Activated CD8-positive, alpha-beta T cell treated with anti-CD3 and anti-CD28 coated beads for 36 hours (primary cell): ENCODE results near the gene MARVELD3. TPM values are rescaled to one million over a fixed set of nuclear protein-coding genes. Genes with fewer than 3 reads are reported as not detected.
"Not testable (repeated sequence)": the region's sequence is repeated elsewhere in the genome, so short reads cannot be mapped to it uniquely, and the experiment has no call there.

Experiments used
- ATAC-seq: fragments of 200-7000 bp; cut with Tn5 transposase; one replicate; pipeline ENCODE4 v1.10.0; 2021; ENCODE audit warnings: mild to moderate bottlenecking, moderate library complexity
- CTCF ChIA-PET: fragments of 350-600 bp; sonication (Branson Sonifier 250); formaldehyde crosslinking; loops from one replicate; lab custom pipeline; 2021; ENCODE audit warnings: antibody characterized with exemption; lab: Charles Lee
- POLR2A ChIA-PET: fragments of 350-600 bp; sonication (Branson Sonifier 250); formaldehyde crosslinking; loops from one replicate; lab custom pipeline; 2021; ENCODE audit warnings: antibody characterized with exemption; lab: Charles Lee
- DNase-seq: peaks from one replicate; pipeline ENCODE4 v3.0.0-alpha.2; 2020
- H3K27ac Mint-ChIP-seq: one replicate; pipeline ENCODE4 v1.8.0; 2021; ENCODE audit warnings: mild to moderate bottlenecking, mixed read lengths
- H3K27me3 Mint-ChIP-seq: one replicate; pipeline ENCODE4 v1.8.0; 2021; ENCODE audit warnings: mixed read lengths
- H3K36me3 Mint-ChIP-seq: one replicate; pipeline ENCODE4 v1.8.0; 2021; ENCODE audit warnings: low read depth, mixed read lengths
- H3K4me1 Mint-ChIP-seq: one replicate; pipeline ENCODE4 v1.8.0; 2021; ENCODE audit warnings: low read depth, mixed read lengths
- H3K4me3 Mint-ChIP-seq: one replicate; pipeline ENCODE4 v1.8.0; 2021; ENCODE audit warnings: mild to moderate bottlenecking, moderate library complexity, mixed read lengths
- H3K9me3 Mint-ChIP-seq: one replicate; pipeline ENCODE4 v1.8.0; 2021; ENCODE audit warnings: mixed read lengths
- CTCF ChIP-seq: fragments of 200-600 bp; IDR thresholded peaks from one replicate; pipeline ENCODE4 v1.8.0; 2022; ENCODE audit warnings: antibody characterized with exemption, mild to moderate bottlenecking
- intact Hi-C: fragments of 100-400 bp; cut with micrococcal nuclease; formaldehyde crosslinking; loops from one replicate; pipeline ENCODE4 v1.10.0; 2022
- total RNA-seq, 2 experiments: library from RNA; stranded (reverse); gene quantifications; one replicate each; pipeline ENCODE4 v1.2.3, GENCODE V29; 2021

Gene MARVELD3
- total RNA-seq, 2 experiments from 2014 or later: not detected

GRCh38 chr16:71681360-71681759 lies 55.4 kb downstream of the MARVELD3 start:
- H3K4me1 Mint-ChIP-seq: no peaks in the 10 kb centered on the region

DNA sequence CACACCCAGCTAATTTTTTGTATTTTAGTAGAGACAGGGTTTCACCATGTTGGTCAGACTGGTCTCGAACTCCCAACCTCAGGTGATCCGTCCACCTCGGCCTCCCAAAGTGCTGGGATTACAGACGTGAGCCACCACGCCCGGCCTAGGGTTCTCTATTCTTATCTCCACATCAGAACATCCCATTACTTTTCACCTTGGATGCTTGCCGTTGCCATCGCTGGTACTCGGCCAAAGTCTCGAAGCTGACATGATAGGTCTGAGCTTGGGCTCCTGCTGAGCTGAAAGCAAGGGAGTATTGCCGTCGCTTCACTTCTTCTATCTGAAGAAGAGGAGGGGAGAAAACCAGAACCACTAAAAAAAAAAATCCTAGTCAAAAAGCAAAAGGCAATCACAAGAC lies 58.3 kb downstream of the MARVELD3 start:
- H3K4me3 Mint-ChIP-seq, H3K27ac Mint-ChIP-seq, H3K27me3 Mint-ChIP-seq, DNase-seq, H3K9me3 Mint-ChIP-seq, ATAC-seq, H3K4me1 Mint-ChIP-seq, intact Hi-C loops: not testable (repeated sequence)
- ChIA-PET POLR2A (interaction anchor here (0.8 kb wide), 1 partner anchor 10 kb away, joined by 3 read pairs; no protein-coding TSS in a partner anchor), CTCF (interaction anchor here (1.2 kb wide), 1 partner anchor 10 kb away, joined by 3 read pairs; no protein-coding TSS in a partner anchor)
- H3K36me3 Mint-ChIP-seq: peaks cover 41% of the 10 kb centered on the region

More at GRCh38 chr16:71681360-71681759, 55.4 kb downstream of the MARVELD3 start:
- Mint-ChIP-seq H3K9me3 (no peaks in the 10 kb centered on the region), H3K27me3 (no peaks in the 10 kb centered on the region), H3K4me3 (no peak overlapping the region), H3K27ac (no peak overlapping the region), H3K36me3 (peaks cover 47% of the 10 kb centered on the region)
- DNase-seq (no peak), ATAC-seq (no peak)
- ChIA-PET POLR2A (no interaction called here), CTCF (no interaction called here)
- intact Hi-C loops: no loop called here
- TF ChIP-seq CTCF: no peak

Other genes with a start within 250 kb of the MARVELD3 start
- gene TLE7, start 184.1 kb upstream of the MARVELD3 start, total RNA-seq: not detected
- gene ZNF23, start 163.9 kb upstream of the MARVELD3 start, total RNA-seq: 10 to 100 TPM; 10.4 to 11.1 TPM
- gene ZNF19, start 136.9 kb upstream of the MARVELD3 start, total RNA-seq: 1 to 10 TPM; 3.9 to 4.1 TPM
- gene CHST4, start 99.8 kb upstream of the MARVELD3 start, total RNA-seq: under 1 TPM in 1 of 2 experiments, not detected in 1; 0.16 TPM
- not detected for gene TAT, start 49.1 kb upstream of the MARVELD3 start, total RNA-seq
- 1 to 10 TPM; 7.2 to 7.4 TPM for gene PHLPP2, start 98.5 kb downstream of the MARVELD3 start, total RNA-seq
- 10 to 100 TPM; 53.9 to 57.4 TPM for gene AP1G1, start 182.7 kb downstream of the MARVELD3 start, total RNA-seq
- gene ATXN1L, start 219.8 kb downstream of the MARVELD3 start, total RNA-seq: 10 to 100 TPM; 13.6 to 14.9 TPM